ENCODE data around the gene CKS1B.

Gene CKS1B

GRCh38 chr1:154940651-154941194 lies 33.8 kb upstream of the CKS1B start:
- no peak for ATAC-seq
- TF ChIP-seq ZC3H10 (CRISPR knock-in tag; IDR thresholded peaks at IDR 0.05) (no peak), ZFP30 (CRISPR knock-in tag; IDR thresholded peaks at IDR 0.05) (no peak), TOX (CRISPR knock-in tag; IDR thresholded peaks at IDR 0.05; ENCODE audit: borderline replicate concordance) (no peak), CREB5 (CRISPR knock-in tag; IDR thresholded peaks at IDR 0.05; ENCODE audit: low read depth) (no peak), CSDC2 (CRISPR knock-in tag; IDR thresholded peaks at IDR 0.05) (no peak), GLIS3 (CRISPR knock-in tag; IDR thresholded peaks at IDR 0.05) (no peak), ZFP3 (CRISPR knock-in tag; IDR thresholded peaks at IDR 0.05) (no peak), ARNTL (CRISPR knock-in tag; IDR thresholded peaks at IDR 0.05; ENCODE audit: borderline replicate concordance, low read depth) (no peak), ZNF8 (CRISPR knock-in tag; IDR thresholded peaks at IDR 0.05) (no peak), ISL1 (CRISPR knock-in tag; IDR thresholded peaks at IDR 0.05) (no peak), SNAI2 (CRISPR knock-in tag; IDR thresholded peaks at IDR 0.05) (no peak), BACH2 (CRISPR knock-in tag; IDR thresholded peaks at IDR 0.05; ENCODE audit: borderline replicate concordance) (no peak), ESRRG (CRISPR knock-in tag; IDR thresholded peaks at IDR 0.05) (no peak), PPARA (CRISPR knock-in tag; IDR thresholded peaks at IDR 0.05; ENCODE audit: borderline replicate concordance) (no peak), ZNF70 (CRISPR knock-in tag; IDR thresholded peaks at IDR 0.05) (no peak)
- TF ChIP-seq, protein P1, sequence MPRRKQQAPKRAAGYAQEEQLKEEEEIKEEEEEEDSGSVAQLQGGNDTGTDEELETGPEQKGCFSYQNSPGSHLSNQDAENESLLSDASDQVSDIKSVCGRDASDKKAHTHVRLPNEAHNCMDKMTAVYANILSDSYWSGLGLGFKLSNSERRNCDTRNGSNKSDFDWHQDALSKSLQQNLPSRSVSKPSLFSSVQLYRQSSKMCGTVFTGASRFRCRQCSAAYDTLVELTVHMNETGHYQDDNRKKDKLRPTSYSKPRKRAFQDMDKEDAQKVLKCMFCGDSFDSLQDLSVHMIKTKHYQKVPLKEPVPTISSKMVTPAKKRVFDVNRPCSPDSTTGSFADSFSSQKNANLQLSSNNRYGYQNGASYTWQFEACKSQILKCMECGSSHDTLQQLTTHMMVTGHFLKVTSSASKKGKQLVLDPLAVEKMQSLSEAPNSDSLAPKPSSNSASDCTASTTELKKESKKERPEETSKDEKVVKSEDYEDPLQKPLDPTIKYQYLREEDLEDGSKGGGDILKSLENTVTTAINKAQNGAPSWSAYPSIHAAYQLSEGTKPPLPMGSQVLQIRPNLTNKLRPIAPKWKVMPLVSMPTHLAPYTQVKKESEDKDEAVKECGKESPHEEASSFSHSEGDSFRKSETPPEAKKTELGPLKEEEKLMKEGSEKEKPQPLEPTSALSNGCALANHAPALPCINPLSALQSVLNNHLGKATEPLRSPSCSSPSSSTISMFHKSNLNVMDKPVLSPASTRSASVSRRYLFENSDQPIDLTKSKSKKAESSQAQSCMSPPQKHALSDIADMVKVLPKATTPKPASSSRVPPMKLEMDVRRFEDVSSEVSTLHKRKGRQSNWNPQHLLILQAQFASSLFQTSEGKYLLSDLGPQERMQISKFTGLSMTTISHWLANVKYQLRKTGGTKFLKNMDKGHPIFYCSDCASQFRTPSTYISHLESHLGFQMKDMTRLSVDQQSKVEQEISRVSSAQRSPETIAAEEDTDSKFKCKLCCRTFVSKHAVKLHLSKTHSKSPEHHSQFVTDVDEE (CRISPR knock-in tag; IDR thresholded peaks at IDR 0.05) = no peak
- TF ChIP-seq, protein P2, sequence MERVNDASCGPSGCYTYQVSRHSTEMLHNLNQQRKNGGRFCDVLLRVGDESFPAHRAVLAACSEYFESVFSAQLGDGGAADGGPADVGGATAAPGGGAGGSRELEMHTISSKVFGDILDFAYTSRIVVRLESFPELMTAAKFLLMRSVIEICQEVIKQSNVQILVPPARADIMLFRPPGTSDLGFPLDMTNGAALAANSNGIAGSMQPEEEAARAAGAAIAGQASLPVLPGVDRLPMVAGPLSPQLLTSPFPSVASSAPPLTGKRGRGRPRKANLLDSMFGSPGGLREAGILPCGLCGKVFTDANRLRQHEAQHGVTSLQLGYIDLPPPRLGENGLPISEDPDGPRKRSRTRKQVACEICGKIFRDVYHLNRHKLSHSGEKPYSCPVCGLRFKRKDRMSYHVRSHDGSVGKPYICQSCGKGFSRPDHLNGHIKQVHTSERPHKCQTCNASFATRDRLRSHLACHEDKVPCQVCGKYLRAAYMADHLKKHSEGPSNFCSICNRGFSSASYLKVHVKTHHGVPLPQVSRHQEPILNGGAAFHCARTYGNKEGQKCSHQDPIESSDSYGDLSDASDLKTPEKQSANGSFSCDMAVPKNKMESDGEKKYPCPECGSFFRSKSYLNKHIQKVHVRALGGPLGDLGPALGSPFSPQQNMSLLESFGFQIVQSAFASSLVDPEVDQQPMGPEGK (CRISPR knock-in tag; IDR thresholded peaks at IDR 0.05; ENCODE audit: borderline replicate concordance) = no peak
- TF ChIP-seq, protein P3, sequence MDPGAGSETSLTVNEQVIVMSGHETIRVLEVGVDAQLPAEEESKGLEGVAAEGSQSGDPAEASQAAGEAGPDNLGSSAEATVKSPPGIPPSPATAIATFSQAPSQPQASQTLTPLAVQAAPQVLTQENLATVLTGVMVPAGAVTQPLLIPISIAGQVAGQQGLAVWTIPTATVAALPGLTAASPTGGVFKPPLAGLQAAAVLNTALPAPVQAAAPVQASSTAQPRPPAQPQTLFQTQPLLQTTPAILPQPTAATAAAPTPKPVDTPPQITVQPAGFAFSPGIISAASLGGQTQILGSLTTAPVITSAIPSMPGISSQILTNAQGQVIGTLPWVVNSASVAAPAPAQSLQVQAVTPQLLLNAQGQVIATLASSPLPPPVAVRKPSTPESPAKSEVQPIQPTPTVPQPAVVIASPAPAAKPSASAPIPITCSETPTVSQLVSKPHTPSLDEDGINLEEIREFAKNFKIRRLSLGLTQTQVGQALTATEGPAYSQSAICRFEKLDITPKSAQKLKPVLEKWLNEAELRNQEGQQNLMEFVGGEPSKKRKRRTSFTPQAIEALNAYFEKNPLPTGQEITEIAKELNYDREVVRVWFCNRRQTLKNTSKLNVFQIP (CRISPR knock-in tag; IDR thresholded peaks at IDR 0.05; ENCODE audit: borderline replicate concordance, low read depth) = no peak

GRCh38 chr1:154941333-154942013 lies 33.0 kb upstream of the CKS1B start:
- no peak for ATAC-seq
- TF ChIP-seq ZFP30 (CRISPR knock-in tag; IDR thresholded peaks at IDR 0.05) (no peak), TCF4 (CRISPR knock-in tag; IDR thresholded peaks at IDR 0.05; ENCODE audit: borderline replicate concordance) (no peak), ZNF8 (CRISPR knock-in tag; IDR thresholded peaks at IDR 0.05) (no peak), ESRRG (CRISPR knock-in tag; IDR thresholded peaks at IDR 0.05) (no peak), PPARA (CRISPR knock-in tag; IDR thresholded peaks at IDR 0.05; ENCODE audit: borderline replicate concordance) (no peak), SNAI2 (CRISPR knock-in tag; IDR thresholded peaks at IDR 0.05) (no peak), ZNF70 (CRISPR knock-in tag; IDR thresholded peaks at IDR 0.05) (no peak)
- TF ChIP-seq, protein P3 (CRISPR knock-in tag; IDR thresholded peaks at IDR 0.05; ENCODE audit: borderline replicate concordance, low read depth) = no peak
- TF ChIP-seq, protein P2 (CRISPR knock-in tag; IDR thresholded peaks at IDR 0.05; ENCODE audit: borderline replicate concordance) = no peak
